SU-DHL-6 (cell line): ENCODE data around the gene SLC24A3.

Experiments
- H2AFZ ChIP-seq: fragments of 200-600 bp; sonication (generic); 2 replicates; pipeline ENCODE4 v1.6.1; 2014; ENCODE audit warnings: low read depth, mild to moderate bottlenecking, moderate library complexity, mixed read lengths, antibody characterized with exemption, low read length; ENCODE audit not compliant: severe bottlenecking
- H3F3A ChIP-seq: fragments of 200-600 bp; shearing (Covaris generic); 2 replicates; pipeline ENCODE4 v1.6.0; 2016; ENCODE audit warnings: antibody characterized with exemption, mild to moderate bottlenecking; ENCODE audit not compliant: insufficient read depth
- H3K27ac ChIP-seq: fragments of 200-600 bp; sonication (generic); 2 replicates; pipeline ENCODE4 v1.5.1; 2016; ENCODE audit warnings: low read depth, mild to moderate bottlenecking, low read length, moderate library complexity, mixed read lengths
- H3K27me3 ChIP-seq: fragments of 200-600 bp; sonication (generic), shearing (Covaris generic); 2 replicates; pipeline ENCODE4 v1.6.0; 2014; ENCODE audit warnings: mild to moderate bottlenecking, low read length
- H3K36me3 ChIP-seq: fragments of 200-600 bp; sonication (generic); 2 replicates; pipeline ENCODE4 v1.6.1; 2014; ENCODE audit warnings: mild to moderate bottlenecking, low read length, mixed read lengths
- H3K4me2 ChIP-seq: fragments of 300-600, 200-600 bp; shearing (Covaris generic), sonication (generic); 2 replicates; pipeline ENCODE4 v1.6.0; 2014; ENCODE audit warnings: low read length, low read depth, mild to moderate bottlenecking; ENCODE audit not compliant: poor library complexity, severe bottlenecking
- H3K4me3 ChIP-seq: fragments of 200-600 bp; sonication (generic); 2 replicates; pipeline ENCODE4 v1.5.1; 2014; ENCODE audit warnings: antibody characterized with exemption, low read length, mild to moderate bottlenecking, mixed read lengths; ENCODE audit not compliant: insufficient read depth, poor library complexity, severe bottlenecking
- H3K79me2 ChIP-seq: fragments of 200-600 bp; sonication (generic); 2 replicates; pipeline ENCODE4 v1.6.1; 2014; ENCODE audit warnings: mild to moderate bottlenecking, low read length, moderate library complexity; ENCODE audit not compliant: insufficient read depth
- H3K9ac ChIP-seq: fragments of 200-600 bp; sonication (generic); 2 replicates; pipeline ENCODE4 v1.7.0; 2014; ENCODE audit warnings: mild to moderate bottlenecking, low read length
- H3K9me2 ChIP-seq: fragments of 200-600 bp; sonication (generic); replicated peaks from 2 replicates; pipeline ENCODE4 v1.6.1; 2014; ENCODE audit warnings: low read length; ENCODE audit not compliant: insufficient read depth
- H3K9me3 ChIP-seq: fragments of 200-600 bp; sonication (generic); 2 replicates; pipeline ENCODE4 v1.6.1; 2014; ENCODE audit warnings: low read length, mixed read lengths; ENCODE audit not compliant: insufficient read depth
- H4K20me1 ChIP-seq: fragments of 200-600 bp; sonication (generic); 2 replicates; pipeline ENCODE4 v1.6.1; 2014; ENCODE audit warnings: low read depth, mild to moderate bottlenecking, antibody characterized with exemption, low read length, moderate library complexity, mixed read lengths
- CTCF ChIP-seq: fragments of 200-600 bp; sonication (generic); IDR thresholded peaks from one replicate; pipeline ENCODE4 v1.5.1; 2017; ENCODE audit warnings: antibody characterized with exemption, mild to moderate bottlenecking, low read length, moderate library complexity; ENCODE audit not compliant: insufficient read depth, poor library complexity, severe bottlenecking
- EZH2phosphoT487 ChIP-seq: fragments of 200-600 bp; sonication (generic), shearing (Covaris generic); conservative IDR thresholded peaks from 2 replicates; pipeline ENCODE4 v1.6.1; 2018; ENCODE audit warnings: mild to moderate bottlenecking, antibody characterized with exemption, low read length, moderate library complexity, mixed read lengths

Gene SLC24A3

GRCh38 chr20:19348582-19348981, 136.1 kb downstream of the SLC24A3 start:
- no peak for TF ChIP-seq EZH2phosphoT487
- no peak for TF ChIP-seq CTCF
- no peaks in the 10 kb centered on the region for H3K9me2 ChIP-seq
- no peaks in the 10 kb centered on the region for H3K36me3 ChIP-seq
- H3K4me3 ChIP-seq: no peak overlapping the region
- H3K27ac ChIP-seq: no peak overlapping the region
- H4K20me1 ChIP-seq: no peaks in the 10 kb centered on the region
- no peaks in the 10 kb centered on the region for H3K9me3 ChIP-seq
- no peaks in the 10 kb centered on the region for H3F3A ChIP-seq
- no peaks in the 10 kb centered on the region for H3K79me2 ChIP-seq
- no peak overlapping the region for H3K9ac ChIP-seq
- no peak overlapping the region for H2AFZ ChIP-seq
- H3K27me3 ChIP-seq: no peaks in the 10 kb centered on the region
- no peak overlapping the region for H3K4me2 ChIP-seq

- H3K9me3 ChIP-seq: no peaks in the 10 kb centered on the region
- H3K27me3 ChIP-seq: no peaks in the 10 kb centered on the region
- no peaks in the 10 kb centered on the region for H3F3A ChIP-seq
- H3K9me2 ChIP-seq: no peaks in the 10 kb centered on the region
- no peak overlapping the region for H3K4me2 ChIP-seq
- no peak overlapping the region for H3K9ac ChIP-seq
- no peak overlapping the region for H3K4me3 ChIP-seq
- no peak overlapping the region for H2AFZ ChIP-seq
- H4K20me1 ChIP-seq: no peaks in the 10 kb centered on the region
- H3K36me3 ChIP-seq: no peaks in the 10 kb centered on the region
- TF ChIP-seq EZH2phosphoT487 (no peak), CTCF (no peak)
- no peak overlapping the region for H3K27ac ChIP-seq
- no peaks in the 10 kb centered on the region for H3K79me2 ChIP-seq
Measured at GRCh38 chr20:19349879-19350278, 137.4 kb downstream of the SLC24A3 start.

- no peak for TF ChIP-seq EZH2phosphoT487
- no peak for TF ChIP-seq CTCF
- Histone ChIP-seq H3K9ac (no peak overlapping the region), H4K20me1 (no peaks in the 10 kb centered on the region), H3F3A (no peaks in the 10 kb centered on the region), H3K79me2 (no peaks in the 10 kb centered on the region), H3K9me2 (no peaks in the 10 kb centered on the region), H3K4me3 (no peak overlapping the region), H3K4me2 (no peak overlapping the region), H3K27ac (no peak overlapping the region), H3K9me3 (no peaks in the 10 kb centered on the region), H3K27me3 (no peaks in the 10 kb centered on the region), H2AFZ (no peak overlapping the region), H3K36me3 (no peaks in the 10 kb centered on the region)
Measured at GRCh38 chr20:19351542-19351941, 139.1 kb downstream of the SLC24A3 start.
